Adrenal gland (tissue), 12 donors: ENCODE results near the gene COL4A1. TPM values are rescaled to one million over a fixed set of nuclear protein-coding genes. Genes with fewer than 3 reads are reported as not detected.

Experiments used
- DNase-seq, 7 donors: peaks; one replicate each; pipeline ENCODE4 v3.0.0-alpha.2; 2019 to 2020
- H3K27ac ChIP-seq, 5 donors: fragments of 200-600 bp; sonication (generic) in 4 of 5; 1 replicate in 3 of 5; 2 replicates in 2 of 5; pipeline versions ENCODE4 v1.5.1 to v1.8.0; 2016 to 2020; ENCODE audit warnings: mild to moderate bottlenecking in 1 of 5
- H3K27me3 ChIP-seq: fragments of 200-600 bp; 2 replicates; pipeline ENCODE4 v1.8.0; 2021
- H3K36me3 ChIP-seq, 2 donors: fragments of 200-600 bp; replicated peaks in 1 of 2; 1 replicate in 1 of 2; 2 replicates in 1 of 2; pipeline versions ENCODE4 v1.5.1 to v1.8.0; 2018 to 2022
- H3K4me1 ChIP-seq, 2 donors: fragments of 200-600 bp; replicated peaks in 1 of 2; 1 replicate in 1 of 2; 2 replicates in 1 of 2; pipeline versions ENCODE4 v1.5.1 to v1.8.0; 2018 to 2021
- H3K4me3 ChIP-seq, 4 donors: fragments of 200-600 bp; sonication (generic) in 3 of 4; one replicate each; pipeline ENCODE4 v1.5.1; 2016 to 2018
- H3K9me3 ChIP-seq, 3 donors: fragments of 200-600 bp; sonication (generic) in 1 of 3; replicated peaks in 1 of 3; 1 replicate in 2 of 3; 2 replicates in 1 of 3; pipeline versions ENCODE4 v1.5.1 to v1.8.0; 2016 to 2021
- POLR2A ChIP-seq, 2 donors: fragments of 450-650 bp; IDR thresholded peaks; one replicate each; pipeline ENCODE4 v1.6.1; 2017; ENCODE audit warnings: antibody characterized with exemption in 2 of 2, mild to moderate bottlenecking in 2 of 2, moderate library complexity in 1 of 2
- WGBS, 4 donors: extraction: QIAGEN DNeasy Blood & Tissue Kit in 2 of 4; methylation state at CpG; one replicate each; pipeline versions ENCODE4 v1.1.5 to v1.1.7; 2013 to 2017; 5-methylcytosine and 5-hydroxymethylcytosine counted together
- intact Hi-C, 2 donors: fragments of 100-400 bp; cut with DNase I; formaldehyde crosslinking; loops; one replicate each; pipeline versions ENCODE4 v1.14.1 to v1.15.0; 2022 to 2023
- polyA plus RNA-seq, 3 donors: library from polyadenylated mRNA; stranded (reverse); fragments of 200-250 nt in 2 of 3; fragments of 350-450 nt in 1 of 3; fragmentation: Illumina TruSeq in 1 of 3; extraction: RNeasy Lipid Tissue Mini Kit (QIAGEN cat#74804) in 1 of 3; gene quantifications; one replicate each; pipeline ENCODE4 v1.2.3, GENCODE V29; 2013 to 2014
- total RNA-seq, 9 donors: library from RNA; depleted of rRNA in 4 of 9; stranded (reverse); fragments of >200 nt in 4 of 9; fragments of 120-200 nt in 1 of 9; fragmentation: NEBNext Ultra II Directional in 1 of 9; extraction: Animal tissue kit (Norgen Biotek cat#: 25700) in 1 of 9; gene quantifications; one replicate each; pipeline versions ENCODE4 v1.1.0 to v1.2.4, GENCODE V29; 2013 to 2023
- TF ChIP-seq, protein P1 (sequence below), 6 experiments: fragments of 450-650 bp in 4 of 6; fragments of 200-600 bp in 2 of 6; sonication (generic) in 1 of 6; IDR thresholded peaks; 1 replicate in 5 of 6; 2 replicates in 1 of 6; pipeline versions ENCODE4 v1.5.1 to v1.8.0; 2016 to 2021; ENCODE audit warnings: antibody characterized with exemption in 6 of 6, mild to moderate bottlenecking in 2 of 6, moderate library complexity in 1 of 6
- donor health status: healthy with polysubstance abuse.
- donor health status: Bipolar disorder and iron deficiency.
- donor health status: DM: yes; HTN: yes; CAD: no.
- donor health status: DM: no; HTN: no; CAD: no.
- donor health status: DM: no; HTN: no; CAD: no.
- donor health status: DM: yes; HTN: yes; CAD: no.

COL4A1 gene
- total and polyA plus RNA-seq, 12 donors = 62.4 to 364 (median 183) TPM

DNA sequence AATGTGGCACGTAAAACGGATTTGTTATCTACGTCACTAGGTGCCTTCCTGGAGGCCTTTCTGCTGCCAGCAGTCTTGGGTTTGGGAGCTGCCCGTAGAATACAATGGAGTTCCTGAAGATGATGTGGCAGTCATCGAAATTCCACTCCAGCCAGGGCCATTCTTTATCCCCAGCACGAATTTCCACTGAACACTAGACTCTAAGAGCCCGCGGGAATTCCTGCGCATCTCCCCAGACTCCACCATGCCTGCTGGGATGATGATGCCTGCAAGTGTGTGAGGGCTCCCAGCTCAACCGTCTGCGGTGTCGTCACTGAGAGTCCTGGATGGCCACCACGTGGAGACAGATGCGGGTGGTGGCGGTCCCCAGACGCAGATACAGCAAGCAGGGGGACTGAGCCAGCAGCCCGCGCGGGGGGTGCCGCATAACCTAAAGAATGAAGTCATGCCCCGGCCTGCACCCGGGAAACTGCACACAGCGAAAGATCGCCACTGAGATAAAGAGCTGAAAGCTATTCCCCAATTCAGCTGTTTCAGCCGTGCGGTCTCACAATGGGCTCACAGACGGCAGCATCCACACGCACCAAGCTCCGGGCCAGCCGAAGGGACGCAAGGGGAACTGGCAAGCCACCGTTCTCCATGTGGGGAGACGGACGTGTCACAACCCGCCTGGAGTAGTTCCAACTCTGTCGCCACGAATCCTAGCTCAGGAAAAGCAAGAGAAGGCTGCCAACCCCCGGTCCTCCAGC lies 41.1 kb downstream of the COL4A1 start:
- intact Hi-C loops = no loop called here
- H3K9me3 ChIP-seq = no peaks in the 10 kb centered on the region

DNA sequence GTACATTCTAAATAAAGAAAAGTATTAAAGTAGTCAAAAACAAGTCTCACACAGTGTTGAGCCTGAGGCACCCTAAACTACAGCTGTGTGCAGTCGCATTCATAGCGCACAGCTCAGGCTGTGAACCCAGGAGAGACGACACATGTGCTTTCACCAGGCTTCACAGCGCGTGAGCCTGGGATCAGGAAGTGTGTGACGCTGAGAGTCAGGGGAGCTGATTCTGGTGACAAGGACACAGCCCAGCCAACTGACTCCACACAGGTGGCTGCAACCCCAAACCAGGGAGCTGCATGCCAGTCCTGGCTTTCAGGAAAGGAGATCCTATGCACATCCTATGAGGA lies 41.6 kb downstream of the COL4A1 start:
- no peak for TF ChIP-seq POLR2A (IDR thresholded peaks at IDR 0.05)
- TF ChIP-seq, protein P1, sequence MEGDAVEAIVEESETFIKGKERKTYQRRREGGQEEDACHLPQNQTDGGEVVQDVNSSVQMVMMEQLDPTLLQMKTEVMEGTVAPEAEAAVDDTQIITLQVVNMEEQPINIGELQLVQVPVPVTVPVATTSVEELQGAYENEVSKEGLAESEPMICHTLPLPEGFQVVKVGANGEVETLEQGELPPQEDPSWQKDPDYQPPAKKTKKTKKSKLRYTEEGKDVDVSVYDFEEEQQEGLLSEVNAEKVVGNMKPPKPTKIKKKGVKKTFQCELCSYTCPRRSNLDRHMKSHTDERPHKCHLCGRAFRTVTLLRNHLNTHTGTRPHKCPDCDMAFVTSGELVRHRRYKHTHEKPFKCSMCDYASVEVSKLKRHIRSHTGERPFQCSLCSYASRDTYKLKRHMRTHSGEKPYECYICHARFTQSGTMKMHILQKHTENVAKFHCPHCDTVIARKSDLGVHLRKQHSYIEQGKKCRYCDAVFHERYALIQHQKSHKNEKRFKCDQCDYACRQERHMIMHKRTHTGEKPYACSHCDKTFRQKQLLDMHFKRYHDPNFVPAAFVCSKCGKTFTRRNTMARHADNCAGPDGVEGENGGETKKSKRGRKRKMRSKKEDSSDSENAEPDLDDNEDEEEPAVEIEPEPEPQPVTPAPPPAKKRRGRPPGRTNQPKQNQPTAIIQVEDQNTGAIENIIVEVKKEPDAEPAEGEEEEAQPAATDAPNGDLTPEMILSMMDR (IDR thresholded peaks at IDR 0.05) = no peak
- peaks cover 12 to 17% of the 10 kb centered on the region in 2 donors for H3K4me1 ChIP-seq
- no peak for DNase-seq
- intact Hi-C loops = no loop called here
- H3K9me3 ChIP-seq = no peaks in the 10 kb centered on the region
- 64 to 82% (median 76%) methylated on average over 6 of the region's 6 CpGs for WGBS, 4 donors
- no peaks in the 10 kb centered on the region for H3K36me3 ChIP-seq
- peak overlapping the region in 1 of 5 donors; percentile 59 for H3K27ac ChIP-seq
- H3K4me3 ChIP-seq = no peak overlapping the region
- no peaks in the 10 kb centered on the region for H3K27me3 ChIP-seq

More for the DNA sequence above, 41.1 kb downstream of the COL4A1 start:
- peak overlapping the region in 2 of 5 donors; percentile 39 to 59 for H3K27ac ChIP-seq
- H3K4me3 ChIP-seq = no peak overlapping the region
- WGBS, 4 donors = 74 to 79% (median 78%) methylated on average over 23 to 38 of the region's 38 CpGs
- no peaks in the 10 kb centered on the region for H3K27me3 ChIP-seq
- DNase-seq = peak in 1 of 7 donors; percentile 62
- H3K4me1 ChIP-seq = peaks cover 12 to 17% of the 10 kb centered on the region in 2 donors
- no peaks in the 10 kb centered on the region for H3K36me3 ChIP-seq
- no peak for TF ChIP-seq POLR2A (IDR thresholded peaks at IDR 0.05)
- TF ChIP-seq, protein P1 (IDR thresholded peaks at IDR 0.05) = no peak

DNA sequence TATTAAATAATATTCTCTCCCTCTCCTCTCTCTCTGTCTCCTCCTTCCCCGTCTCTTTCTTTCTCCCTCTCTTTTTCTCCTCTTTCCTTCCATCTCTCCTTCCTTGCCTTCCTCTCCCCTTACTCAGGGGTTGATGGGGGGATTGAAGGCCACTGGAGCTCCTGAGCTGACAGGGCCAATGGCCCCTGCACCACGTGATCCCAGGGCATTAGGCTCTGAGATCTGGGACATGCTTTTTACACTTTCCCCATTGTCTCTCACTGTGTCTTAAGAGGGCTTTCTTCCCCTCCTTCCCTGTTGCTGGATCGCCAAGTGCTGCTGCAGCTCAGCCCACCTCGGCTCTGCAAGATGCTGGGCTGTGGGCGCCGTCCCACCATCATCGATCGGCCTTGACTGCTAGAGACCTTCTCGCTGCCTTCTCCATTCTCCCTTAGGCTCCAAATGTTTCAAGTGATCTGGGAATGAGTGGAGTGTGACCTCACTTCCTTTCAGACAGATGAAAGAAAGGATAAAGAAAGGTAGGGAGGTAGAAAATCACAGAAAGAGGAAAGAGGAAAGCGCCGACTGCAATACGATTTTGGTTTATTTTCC lies 42.2 kb downstream of the COL4A1 start:
- Histone ChIP-seq H3K9me3 (no peaks in the 10 kb centered on the region), H3K4me1 (peaks cover 12 to 17% of the 10 kb centered on the region in 2 donors), H3K36me3 (no peaks in the 10 kb centered on the region), H3K4me3 (no peak overlapping the region), H3K27ac (peak overlapping the region in 2 of 5 donors; percentile 17 to 59), H3K27me3 (no peaks in the 10 kb centered on the region)
- TF ChIP-seq, protein P1 (IDR thresholded peaks at IDR 0.05) = no peak
- WGBS, 4 donors = 85 to 90% (median 88%) methylated on average over 12 of the region's 12 CpGs
- DNase-seq = no peak
- intact Hi-C loops = no loop called here

DNA sequence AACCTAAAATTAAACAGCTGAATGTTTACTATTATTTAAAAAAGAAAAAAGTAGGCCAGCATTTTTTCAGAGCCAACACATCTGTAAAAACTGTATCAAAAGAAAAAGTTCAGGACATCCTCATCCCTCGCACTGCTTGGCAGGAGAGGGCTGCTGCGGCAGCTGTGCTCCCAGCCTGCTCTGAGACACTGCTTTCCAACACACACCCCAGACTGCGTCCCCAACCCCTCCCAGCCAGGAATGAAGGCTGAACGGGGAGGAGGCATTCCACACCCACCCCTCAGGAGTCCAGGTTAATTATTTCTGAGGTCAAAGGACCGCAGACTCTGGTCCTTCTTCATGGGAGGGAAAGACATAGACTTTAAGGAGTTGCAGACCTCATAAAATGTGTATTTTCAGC lies 43.1 kb downstream of the COL4A1 start:
- Histone ChIP-seq H3K4me1 (peaks cover 12 to 19% of the 10 kb centered on the region in 2 donors), H3K27ac (peak overlapping the region in 2 of 5 donors; percentile 17 to 45), H3K4me3 (no peak overlapping the region), H3K36me3 (no peaks in the 10 kb centered on the region), H3K27me3 (no peaks in the 10 kb centered on the region), H3K9me3 (no peaks in the 10 kb centered on the region)
- DNase-seq = no peak
- intact Hi-C loops = no loop called here
- WGBS, 4 donors = 60 to 70% (median 68%) methylated on average over 5 of the region's 5 CpGs
- TF ChIP-seq, protein P1 (IDR thresholded peaks at IDR 0.05) = no peak
- no peak for TF ChIP-seq POLR2A (IDR thresholded peaks at IDR 0.05)
